Activated T-helper 9 cell treated with anti-CD3 and anti-CD28 coated beads, Interleukin-2, amount 50 U/mL, for 16 hours (primary cell): ENCODE measurements around the gene SIGLEC7.

Source experiments
- DNase-seq: peaks from one replicate; pipeline ENCODE4 v3.0.0-alpha.2; 2020; ENCODE audit warnings: low read depth

The SIGLEC7 gene

DNA sequence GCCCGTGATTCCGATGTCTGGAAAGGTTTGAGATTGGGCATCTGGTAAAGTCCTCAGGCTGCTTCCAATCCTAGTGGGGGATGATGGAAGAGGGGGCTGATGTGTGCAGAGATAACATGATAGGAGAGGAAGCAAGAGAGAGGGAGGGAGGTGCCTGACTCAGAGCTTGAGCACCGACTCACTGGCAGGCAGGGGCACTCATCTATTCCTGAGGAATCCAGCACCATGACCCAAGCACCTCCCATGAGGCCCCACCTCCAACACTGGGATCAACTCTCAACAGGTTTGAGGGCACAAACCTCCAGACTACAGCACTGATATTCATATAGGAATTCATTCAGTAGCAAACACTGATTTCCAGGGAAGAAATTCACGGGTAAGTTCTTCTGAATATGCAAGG, 23.0 kb upstream of the SIGLEC7 start:
- DNase-seq, result no peak

DNA sequence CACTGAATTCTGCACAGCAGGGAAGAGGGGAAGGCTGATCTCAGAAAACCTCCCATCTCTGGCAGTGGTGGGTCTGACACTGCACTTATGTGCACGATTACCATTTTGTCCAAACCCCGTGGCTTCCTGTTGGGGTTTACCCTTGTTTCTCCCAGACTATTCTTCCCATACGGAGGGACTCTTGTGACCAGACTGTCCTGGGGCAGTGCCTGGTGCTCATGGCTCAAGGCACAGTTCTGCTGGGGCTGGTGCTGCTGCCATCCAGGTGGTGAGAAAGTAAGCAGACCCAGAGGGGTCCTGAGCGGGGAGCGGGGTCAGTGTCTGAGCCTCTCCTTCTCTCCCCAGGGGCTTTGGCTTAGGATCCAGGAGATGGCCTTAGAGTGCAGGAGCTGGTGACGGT, 22.5 kb upstream of the SIGLEC7 start:
- no peak for DNase-seq

GRCh38 chr19:51120160-51120559, 21.9 kb upstream of the SIGLEC7 start:
- DNase-seq, result no peak

DNA sequence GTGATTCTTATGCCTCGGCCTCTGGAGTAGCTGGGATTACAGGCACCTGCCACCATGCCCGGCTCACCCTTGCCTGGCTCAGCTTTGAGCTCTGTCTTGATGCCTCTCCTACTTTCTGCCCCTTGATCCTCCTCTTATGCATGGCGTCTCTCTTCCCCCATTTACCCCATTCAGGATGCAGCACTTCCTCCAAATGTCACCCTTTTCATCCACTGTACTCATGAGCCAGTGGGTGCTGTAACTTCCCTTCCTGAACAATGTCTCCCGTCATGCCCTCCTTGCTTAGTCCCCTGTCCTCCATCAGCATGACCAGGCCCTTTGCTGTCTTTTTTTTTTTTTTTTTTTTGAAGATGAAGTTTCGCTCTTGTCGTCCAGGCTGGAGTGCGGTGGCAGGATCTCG, 20.8 kb upstream of the SIGLEC7 start:
- DNase-seq, result no peak

DNA sequence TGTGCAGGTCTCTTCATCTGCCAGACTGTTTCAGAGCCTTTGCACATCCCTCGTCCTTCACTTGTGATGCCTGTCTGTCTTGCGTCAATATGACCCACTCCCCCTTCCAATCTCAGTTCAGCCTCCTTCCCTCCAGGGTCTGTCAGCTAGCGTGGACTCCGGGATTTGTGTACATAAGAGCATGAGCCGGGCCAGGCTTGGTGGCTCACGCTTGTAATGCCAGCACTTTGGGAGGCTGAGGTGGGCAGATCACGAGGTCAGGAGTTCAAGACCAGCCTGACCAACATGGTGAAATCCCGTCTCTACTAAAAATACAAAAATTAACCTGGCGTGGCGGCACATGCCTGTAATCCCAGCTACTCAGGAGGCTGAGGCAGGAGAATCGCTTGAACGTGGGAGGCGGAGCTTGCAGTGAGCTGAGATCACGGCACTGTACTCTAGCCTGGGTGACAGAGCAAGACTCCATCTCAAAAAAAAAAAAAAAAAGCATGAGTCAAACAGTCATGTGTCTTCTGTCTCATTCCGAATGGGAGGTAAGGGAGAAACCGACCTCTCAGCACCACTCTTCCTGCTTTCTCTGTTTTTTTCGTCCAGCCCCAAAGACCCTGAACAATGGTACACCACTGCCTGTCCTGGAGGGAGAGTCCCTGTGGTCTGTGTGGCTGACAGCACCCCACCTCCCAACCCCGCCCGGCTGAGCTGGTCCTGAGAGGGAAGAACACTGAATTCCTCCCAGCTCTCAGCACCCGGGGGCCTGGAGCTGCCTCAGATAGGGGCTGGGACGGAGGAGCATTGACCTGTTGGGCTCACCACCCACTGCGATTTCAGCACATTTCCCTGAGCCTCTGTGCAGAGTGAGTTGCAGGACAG, 19.8 kb upstream of the SIGLEC7 start:
- no peak for DNase-seq

DNA sequence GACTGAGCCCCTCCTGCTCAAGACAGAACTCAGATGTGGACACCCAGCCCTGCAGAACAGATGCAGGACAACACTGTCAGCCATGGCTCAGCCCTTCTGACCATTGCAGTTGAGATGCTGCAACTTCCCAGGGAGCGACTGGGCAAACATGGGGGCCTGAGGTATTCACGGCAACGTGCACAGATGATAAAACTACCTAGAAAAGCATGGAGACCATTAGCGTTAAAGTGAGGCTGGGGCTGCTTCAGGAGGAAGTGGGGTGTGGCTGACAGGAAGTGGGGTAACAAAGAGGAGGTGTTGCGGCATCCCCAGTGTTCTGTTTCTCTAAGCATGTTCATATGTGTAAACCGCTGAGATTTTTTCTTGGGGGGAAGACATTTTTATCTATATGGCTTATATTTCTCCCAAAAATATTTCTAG, 18.7 kb upstream of the SIGLEC7 start:
- DNase-seq, result no peak

DNA sequence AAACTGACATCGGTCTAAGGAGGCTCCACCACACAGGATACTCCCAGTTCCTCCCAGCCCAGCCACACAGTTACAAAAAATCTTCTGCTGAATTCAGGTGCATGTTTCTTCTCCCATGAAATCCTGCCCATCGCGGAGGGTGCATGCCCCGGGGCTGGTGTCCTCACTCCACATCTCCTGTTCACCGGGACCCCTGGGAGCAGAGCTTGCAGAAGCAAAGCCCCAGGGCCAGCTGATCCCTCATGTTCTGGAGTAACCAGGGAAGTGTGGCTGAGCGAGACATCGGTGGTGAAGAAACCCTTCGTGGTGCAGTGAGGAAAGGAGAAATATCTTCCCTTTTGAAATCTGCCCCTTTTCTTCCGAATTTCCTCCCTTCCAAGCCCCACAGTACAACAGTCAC, 18.3 kb upstream of the SIGLEC7 start:
- DNase-seq, result no peak

DNA sequence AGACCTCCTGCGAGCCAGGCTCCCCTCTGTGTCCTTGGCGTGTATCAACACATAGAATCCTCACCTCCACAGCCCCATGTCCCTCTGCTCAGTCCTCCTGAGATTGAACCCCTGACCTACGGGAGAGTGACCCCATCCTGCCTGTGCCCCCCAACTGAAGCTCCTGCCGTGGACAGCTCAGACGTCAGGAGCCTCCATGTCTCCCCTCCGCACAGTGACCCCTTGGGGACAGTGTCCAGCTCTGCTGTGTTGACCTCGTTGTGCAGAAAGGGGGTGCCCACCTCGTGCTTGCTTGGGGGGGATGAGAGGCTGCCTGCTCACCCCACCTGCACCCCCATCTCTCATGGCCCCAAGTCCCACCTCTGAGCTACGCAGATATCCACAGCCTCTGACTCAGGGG, 17.9 kb upstream of the SIGLEC7 start:
- DNase-seq, result no peak

DNA sequence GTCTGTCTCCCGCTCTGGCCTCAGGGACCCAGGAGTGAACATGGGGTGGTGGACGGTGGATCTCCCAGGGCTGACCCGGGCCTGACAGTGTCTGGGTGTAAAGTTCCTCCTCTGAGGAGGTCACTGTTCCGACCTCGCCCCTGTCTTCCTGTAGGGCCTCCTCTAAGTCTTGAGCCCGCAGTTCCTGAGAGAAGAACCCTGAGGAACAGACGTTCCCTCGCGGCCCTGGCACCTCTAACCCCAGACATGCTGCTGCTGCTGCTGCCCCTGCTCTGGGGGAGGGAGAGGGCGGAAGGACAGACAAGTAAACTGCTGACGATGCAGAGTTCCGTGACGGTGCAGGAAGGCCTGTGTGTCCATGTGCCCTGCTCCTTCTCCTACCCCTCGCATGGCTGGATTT, 17.4 kb upstream of the SIGLEC7 start, which contains the start of gene SIGLEC9:
TSS of gene SIGLEC9 (plus strand) at position 178 of the 400 bp plus-strand sequence. CDS start at position 247, 69 bp downstream.
- no peak for DNase-seq

DNA sequence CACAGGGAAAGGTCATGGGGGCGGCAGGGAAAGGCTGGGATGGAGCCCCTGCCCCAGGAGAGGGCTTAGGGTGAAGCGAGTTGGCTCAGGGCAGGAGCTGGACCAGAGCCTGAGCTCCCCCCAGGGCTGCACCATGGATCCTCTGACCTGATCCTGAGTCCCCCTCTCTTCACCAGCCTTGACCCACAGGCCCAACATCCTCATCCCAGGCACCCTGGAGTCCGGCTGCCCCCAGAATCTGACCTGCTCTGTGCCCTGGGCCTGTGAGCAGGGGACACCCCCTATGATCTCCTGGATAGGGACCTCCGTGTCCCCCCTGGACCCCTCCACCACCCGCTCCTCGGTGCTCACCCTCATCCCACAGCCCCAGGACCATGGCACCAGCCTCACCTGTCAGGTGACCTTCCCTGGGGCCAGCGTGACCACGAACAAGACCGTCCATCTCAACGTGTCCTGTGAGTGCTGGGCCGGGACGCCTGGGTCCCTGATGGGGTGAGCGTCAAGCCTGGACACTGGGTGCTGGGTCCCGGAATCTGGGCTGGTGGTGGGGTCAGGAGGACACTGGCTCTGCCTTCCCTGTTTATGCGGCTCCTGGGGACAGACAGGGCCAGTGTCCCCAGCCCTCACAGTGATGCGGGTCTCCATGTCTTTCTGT, 16.6 kb upstream of the SIGLEC7 start:
- no peak for DNase-seq

DNA sequence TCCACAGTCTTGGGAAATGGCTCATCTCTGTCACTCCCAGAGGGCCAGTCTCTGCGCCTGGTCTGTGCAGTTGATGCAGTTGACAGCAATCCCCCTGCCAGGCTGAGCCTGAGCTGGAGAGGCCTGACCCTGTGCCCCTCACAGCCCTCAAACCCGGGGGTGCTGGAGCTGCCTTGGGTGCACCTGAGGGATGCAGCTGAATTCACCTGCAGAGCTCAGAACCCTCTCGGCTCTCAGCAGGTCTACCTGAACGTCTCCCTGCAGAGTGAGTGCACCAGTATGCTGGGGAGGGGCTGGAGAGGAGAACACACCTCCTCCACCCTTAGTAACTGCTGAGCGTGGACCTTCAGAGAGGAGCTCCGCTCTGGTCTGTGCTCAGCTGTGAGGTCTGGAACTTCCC, 15.1 kb upstream of the SIGLEC7 start:
- no peak for DNase-seq

DNA sequence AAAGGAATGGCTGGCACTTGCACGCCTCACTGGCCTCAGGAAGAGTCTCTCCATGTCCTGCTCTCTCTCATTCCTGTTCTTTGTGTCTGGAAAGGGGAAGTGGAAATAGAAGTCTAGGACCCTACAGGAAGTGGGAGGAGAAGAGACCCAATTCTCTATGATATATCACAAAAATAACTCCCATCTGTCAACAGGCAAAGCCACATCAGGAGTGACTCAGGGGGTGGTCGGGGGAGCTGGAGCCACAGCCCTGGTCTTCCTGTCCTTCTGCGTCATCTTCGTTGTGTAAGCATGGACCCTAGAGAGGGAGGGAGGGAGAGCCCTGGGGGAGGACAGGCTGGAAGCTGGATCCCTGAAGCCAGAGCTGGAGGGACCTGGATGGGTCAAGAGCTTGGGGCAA, 14.3 kb upstream of the SIGLEC7 start:
- DNase-seq, result no peak

- DNase-seq, result no peak
Observed at GRCh38 chr19:51128227-51128626, 13.9 kb upstream of the SIGLEC7 start.

GRCh38 chr19:51129716-51130115, 12.4 kb upstream of the SIGLEC7 start:
- no peak for DNase-seq

GRCh38 chr19:51131780-51132680, 10.1 kb upstream of the SIGLEC7 start:
- no peak for DNase-seq

- no peak for DNase-seq
Observed at GRCh38 chr19:51135004-51135403, 7.1 kb upstream of the SIGLEC7 start.

- DNase-seq, result no peak
Observed at GRCh38 chr19:51135986-51136762, 5.9 kb upstream of the SIGLEC7 start.

GRCh38 chr19:51136851-51137551, 5.1 kb upstream of the SIGLEC7 start:
- no peak for DNase-seq

- no peak for DNase-seq
Observed at GRCh38 chr19:51137792-51138425, 4.2 kb upstream of the SIGLEC7 start.

- no peak for DNase-seq
Observed at GRCh38 chr19:51138549-51138979, 3.5 kb upstream of the SIGLEC7 start.
